Thymus (tissue), 14 donors: ENCODE results near the gene MMP27. TPM values are rescaled to one million over a fixed set of nuclear protein-coding genes. Genes with fewer than 3 reads are reported as not detected.
A peak's percentile ranks its signal among the peaks of the same experiment; 100 is the strongest.
"Not testable (repeated sequence)": the region's sequence is repeated elsewhere in the genome, so short reads cannot be mapped to it uniquely, and the experiment has no call there.

Source experiments
- DNase-seq, 9 donors: peaks; one replicate each; pipeline ENCODE4 v3.0.0-alpha.2; 2013; ENCODE audit warnings: low spot score in 9 of 9, low read depth in 6 of 9, missing footprints in 1 of 9
- H3K27ac ChIP-seq, 2 donors: one replicate each; pipeline ENCODE4 v1.5.1; 2013; ENCODE audit warnings: control low read depth in 1 of 2, low read depth in 1 of 2, low read length in 1 of 2, mild to moderate bottlenecking in 1 of 2, moderate library complexity in 1 of 2
- H3K27me3 ChIP-seq, 2 donors: one replicate each; pipeline ENCODE4 v1.5.1; 2013; ENCODE audit warnings: low read length in 1 of 2; ENCODE audit not compliant: control insufficient read depth in 2 of 2, insufficient read depth in 1 of 2
- H3K36me3 ChIP-seq, 2 donors: one replicate each; pipeline ENCODE4 v1.5.1; 2013; ENCODE audit warnings: low read length in 1 of 2, mild to moderate bottlenecking in 1 of 2, moderate library complexity in 1 of 2; ENCODE audit not compliant: control insufficient read depth in 2 of 2, insufficient read depth in 2 of 2
- H3K4me1 ChIP-seq, 2 donors: one replicate each; pipeline ENCODE4 v1.5.1; 2013; ENCODE audit warnings: low read length in 2 of 2; ENCODE audit not compliant: control insufficient read depth in 2 of 2, insufficient read depth in 2 of 2
- H3K4me3 ChIP-seq, 2 donors: one replicate each; pipeline ENCODE4 v1.5.1; 2013; ENCODE audit warnings: low read length in 2 of 2, control low read depth in 1 of 2, mild to moderate bottlenecking in 1 of 2
- H3K9me3 ChIP-seq, 2 donors: one replicate each; pipeline ENCODE4 v1.5.1; 2013; ENCODE audit warnings: low read length in 1 of 2, mild to moderate bottlenecking in 1 of 2; ENCODE audit not compliant: control insufficient read depth in 2 of 2, insufficient read depth in 1 of 2
- WGBS: extraction: QIAGEN DNeasy Blood & Tissue Kit; methylation state at CpG from one replicate; pipeline ENCODE4 v1.1.7; 2013; 5-methylcytosine and 5-hydroxymethylcytosine counted together
- long read RNA-seq, 10 donors: transcript quantifications; one replicate each; lab custom pipeline, GENCODE V29; 2026
- polyA plus RNA-seq: library from polyadenylated mRNA; stranded (reverse); fragments of 200-250 nt; gene quantifications from one replicate; pipeline ENCODE4 v1.2.3, GENCODE V29; 2013
- total RNA-seq: library from RNA; stranded (reverse); fragments of 120-200 nt; gene quantifications from one replicate; pipeline ENCODE4 v1.2.4, GENCODE V29; 2013
- donor health status: healthy.

Gene MMP27, protein sequence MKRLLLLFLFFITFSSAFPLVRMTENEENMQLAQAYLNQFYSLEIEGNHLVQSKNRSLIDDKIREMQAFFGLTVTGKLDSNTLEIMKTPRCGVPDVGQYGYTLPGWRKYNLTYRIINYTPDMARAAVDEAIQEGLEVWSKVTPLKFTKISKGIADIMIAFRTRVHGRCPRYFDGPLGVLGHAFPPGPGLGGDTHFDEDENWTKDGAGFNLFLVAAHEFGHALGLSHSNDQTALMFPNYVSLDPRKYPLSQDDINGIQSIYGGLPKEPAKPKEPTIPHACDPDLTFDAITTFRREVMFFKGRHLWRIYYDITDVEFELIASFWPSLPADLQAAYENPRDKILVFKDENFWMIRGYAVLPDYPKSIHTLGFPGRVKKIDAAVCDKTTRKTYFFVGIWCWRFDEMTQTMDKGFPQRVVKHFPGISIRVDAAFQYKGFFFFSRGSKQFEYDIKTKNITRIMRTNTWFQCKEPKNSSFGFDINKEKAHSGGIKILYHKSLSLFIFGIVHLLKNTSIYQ
- total RNA-seq (not detected), polyA plus RNA-seq (0.09 TPM)
- long read RNA-seq, donor 1, result 0 reads
- long read RNA-seq, donor 2, result 0 reads
- long read RNA-seq, donor 3, result 0 reads
- long read RNA-seq, donor 4, result 0 reads
- long read RNA-seq, donor 5, result 0 reads
- long read RNA-seq, donor 6, result 0 reads
- long read RNA-seq, donor 7, result 0 reads
- long read RNA-seq, donor 8, result 0 reads
- long read RNA-seq, donor 9, result 0 reads
- long read RNA-seq, donor 10, result 0 reads

DNA sequence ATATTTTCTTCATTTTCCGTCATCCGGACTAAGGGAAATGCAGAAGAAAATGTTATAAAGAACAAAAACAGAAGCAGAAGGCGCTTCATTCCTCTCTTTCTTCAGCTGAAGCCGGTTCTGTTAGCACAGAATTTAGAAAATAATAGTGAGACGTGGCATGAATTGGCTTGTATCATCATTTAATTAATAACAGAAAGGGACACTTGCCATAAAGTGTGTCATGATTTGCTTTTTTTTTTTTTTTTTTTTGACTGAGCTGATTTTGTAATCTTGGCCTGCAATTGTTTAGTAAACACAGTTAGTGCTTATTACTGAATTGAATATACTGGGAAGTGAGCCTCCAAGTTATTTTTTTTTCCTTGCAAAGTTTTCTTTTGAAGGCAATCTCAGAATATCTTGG is at the start of gene MMP27:
Gene MMP27, minus strand, starts transcription at position 144 of the 400 bp plus-strand sequence. Its CDS starts 55 bp downstream, at position 89.
- Histone ChIP-seq H3K27ac (no peak within 1 kb of the TSS), H3K4me1 (no peaks in the 10 kb centered on the region), H3K9me3 (no peaks in the 10 kb centered on the region), H3K27me3 (no peaks in the 10 kb centered on the region), H3K36me3 (no peaks in the 10 kb centered on the region), H3K4me3 (no peak within 1 kb of the TSS)
- no peak for DNase-seq
- 85% methylated on average over 5 of the region's 5 CpGs for WGBS

DNA sequence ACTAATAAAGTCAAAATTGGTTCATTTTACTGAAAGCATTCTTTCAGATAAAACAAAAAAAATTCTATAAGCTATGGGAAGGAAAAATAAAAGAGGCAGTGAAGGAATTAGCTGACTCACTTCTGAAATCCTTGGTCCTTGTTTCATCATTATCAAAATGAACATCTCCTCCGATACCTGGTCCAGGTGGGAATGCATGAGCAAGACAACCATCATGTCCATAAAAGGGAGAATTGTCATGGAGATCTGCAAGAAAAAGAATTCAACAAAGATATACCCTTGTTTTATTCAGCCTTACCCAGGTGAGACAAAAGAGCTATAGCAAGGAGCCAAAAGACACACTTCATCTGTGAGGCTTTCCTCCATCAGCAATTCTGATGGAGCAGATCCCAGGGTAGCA is 47.7 kb upstream of the MMP27 start:
- DNase-seq, result no peak
- Histone ChIP-seq H3K27ac (no peak overlapping the region), H3K4me3 (no peak overlapping the region), H3K9me3 (no peaks in the 10 kb centered on the region), H3K4me1 (no peaks in the 10 kb centered on the region), H3K36me3 (no peaks in the 10 kb centered on the region), H3K27me3 (no peaks in the 10 kb centered on the region)
- WGBS, result 97% methylated on average over 1 of the region's 1 CpG

DNA sequence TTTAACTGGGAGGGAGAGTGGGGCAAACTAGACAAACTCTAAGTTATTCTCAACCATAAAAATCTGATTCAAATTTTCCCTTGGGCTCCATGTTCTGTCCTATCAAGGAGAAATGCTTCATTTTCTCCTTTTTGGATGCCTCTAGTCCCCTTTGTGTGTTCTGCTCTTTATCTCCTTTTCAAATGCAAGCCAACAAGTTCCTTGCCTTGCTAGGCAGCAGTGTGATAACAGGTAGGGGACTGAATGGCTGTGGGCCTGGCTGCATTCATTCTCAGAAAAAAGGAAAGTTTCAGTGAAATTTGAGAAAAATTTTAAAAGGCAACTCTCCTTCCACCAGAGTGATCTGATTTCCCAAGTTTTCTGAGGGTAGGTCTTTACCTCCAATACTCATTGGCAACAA is 46.1 kb upstream of the MMP27 start:
- H3K4me1 ChIP-seq, result no peaks in the 10 kb centered on the region
- no peak overlapping the region for H3K4me3 ChIP-seq
- no peak overlapping the region for H3K27ac ChIP-seq
- H3K9me3 ChIP-seq, result no peaks in the 10 kb centered on the region
- H3K36me3 ChIP-seq, result no peaks in the 10 kb centered on the region
- no peaks in the 10 kb centered on the region for H3K27me3 ChIP-seq
- no peak for DNase-seq

DNA sequence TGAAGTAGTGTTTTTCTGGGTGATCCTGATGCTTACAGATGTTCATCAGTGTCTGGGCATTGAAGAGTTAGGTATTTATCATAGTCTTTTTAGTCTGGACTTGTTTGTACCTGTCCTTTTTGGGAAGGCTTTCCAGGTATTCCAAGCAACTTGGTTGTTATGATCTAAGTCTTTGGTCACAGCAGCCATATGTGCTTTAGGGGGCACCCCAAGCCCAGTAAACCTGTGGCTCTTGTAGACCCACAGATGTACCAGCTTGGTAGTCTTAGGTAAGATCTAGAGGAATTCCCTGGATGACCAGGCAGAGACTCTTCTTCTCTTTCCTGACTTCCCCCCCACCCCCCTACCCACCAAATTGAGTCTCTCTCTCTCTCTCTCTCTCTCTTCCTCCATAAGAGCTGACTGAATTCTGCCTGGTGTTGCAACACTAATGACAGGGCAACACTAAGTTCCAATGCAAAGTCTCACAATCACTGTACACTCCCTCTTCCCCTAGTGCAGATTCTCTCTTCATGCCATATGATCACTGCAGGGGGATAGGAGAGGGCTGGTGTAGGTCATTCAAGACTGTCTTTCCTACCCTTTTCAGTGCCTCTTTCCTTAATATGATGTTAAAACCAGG is 43.6 kb upstream of the MMP27 start:
- no peaks in the 10 kb centered on the region for H3K4me1 ChIP-seq
- H3K4me3 ChIP-seq, result no peak overlapping the region
- no peaks in the 10 kb centered on the region for H3K36me3 ChIP-seq
- H3K27me3 ChIP-seq, result no peaks in the 10 kb centered on the region
- H3K9me3 ChIP-seq, result no peaks in the 10 kb centered on the region
- DNase-seq, result no peak
- H3K27ac ChIP-seq, result no peak overlapping the region

DNA sequence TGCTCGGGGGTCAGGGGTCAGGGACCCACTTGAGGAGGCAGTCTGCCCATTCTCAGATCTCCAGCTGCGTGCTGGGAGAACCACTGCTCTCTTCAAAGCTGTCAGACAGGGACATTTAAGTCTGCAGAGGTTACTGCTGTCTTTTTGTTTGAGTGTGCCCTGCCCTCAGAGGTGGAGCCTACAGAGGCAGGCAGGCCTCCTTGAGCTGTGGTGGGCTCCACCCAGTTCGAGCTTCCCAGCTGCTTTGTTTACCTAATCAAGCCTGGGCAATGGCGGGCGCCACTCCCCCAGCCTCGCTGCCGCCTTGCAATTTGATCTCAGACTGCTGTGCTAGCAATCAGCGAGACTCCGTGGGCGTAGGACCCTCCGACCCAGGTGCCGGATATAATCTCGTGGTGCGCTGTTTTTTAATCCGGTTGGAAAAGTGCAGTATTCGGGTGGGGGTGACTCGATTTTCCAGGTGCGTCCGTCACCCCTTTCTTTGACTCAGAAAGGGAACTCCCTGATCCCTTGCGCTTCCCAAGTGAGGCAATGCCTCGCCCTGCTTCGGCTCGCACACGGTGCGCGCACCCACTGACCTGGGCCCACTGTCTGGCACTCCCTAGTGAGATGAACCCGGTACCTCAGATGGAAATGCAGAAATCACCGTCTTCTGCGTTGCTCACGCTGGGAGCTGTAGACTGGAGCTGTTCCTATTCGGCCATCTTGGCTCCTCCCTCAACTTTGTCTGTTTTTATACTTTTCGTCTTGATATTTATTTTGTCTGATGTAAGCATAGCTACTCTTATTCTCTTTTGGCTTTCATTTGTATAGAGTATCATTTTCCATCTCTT is 41.4 kb upstream of the MMP27 start:
- not testable (repeated sequence) for DNase-seq, H3K9me3 ChIP-seq, H3K36me3 ChIP-seq, H3K27ac ChIP-seq, H3K4me1 ChIP-seq, H3K27me3 ChIP-seq, H3K4me3 ChIP-seq
- WGBS, result 87% methylated on average over 32 of the region's 32 CpGs

DNA sequence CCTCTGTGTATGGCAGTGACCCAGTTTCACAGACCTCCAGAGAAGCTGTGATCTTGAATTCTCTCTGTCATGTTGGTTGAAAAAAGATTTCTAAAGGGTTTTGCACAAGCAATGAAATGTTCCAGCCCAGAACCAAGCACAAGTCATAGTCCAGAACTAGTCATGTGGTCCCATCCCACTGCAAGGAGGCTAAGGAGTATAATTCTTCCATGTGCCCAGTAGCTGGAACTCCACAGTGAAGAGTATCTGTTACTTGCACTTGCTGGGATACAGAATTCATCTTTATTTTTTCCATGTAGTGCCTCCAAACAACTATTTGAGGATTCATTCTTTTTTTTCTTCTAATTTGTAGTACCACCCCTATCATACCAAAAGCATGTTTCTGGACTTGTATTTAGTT is 29.1 kb upstream of the MMP27 start:
- Histone ChIP-seq H3K36me3 (no peaks in the 10 kb centered on the region), H3K9me3 (peaks cover 0 to 6% of the 10 kb centered on the region in 2 donors), H3K4me1 (no peaks in the 10 kb centered on the region), H3K27ac (no peak overlapping the region), H3K4me3 (no peak overlapping the region), H3K27me3 (no peaks in the 10 kb centered on the region)
- no peak for DNase-seq

DNA sequence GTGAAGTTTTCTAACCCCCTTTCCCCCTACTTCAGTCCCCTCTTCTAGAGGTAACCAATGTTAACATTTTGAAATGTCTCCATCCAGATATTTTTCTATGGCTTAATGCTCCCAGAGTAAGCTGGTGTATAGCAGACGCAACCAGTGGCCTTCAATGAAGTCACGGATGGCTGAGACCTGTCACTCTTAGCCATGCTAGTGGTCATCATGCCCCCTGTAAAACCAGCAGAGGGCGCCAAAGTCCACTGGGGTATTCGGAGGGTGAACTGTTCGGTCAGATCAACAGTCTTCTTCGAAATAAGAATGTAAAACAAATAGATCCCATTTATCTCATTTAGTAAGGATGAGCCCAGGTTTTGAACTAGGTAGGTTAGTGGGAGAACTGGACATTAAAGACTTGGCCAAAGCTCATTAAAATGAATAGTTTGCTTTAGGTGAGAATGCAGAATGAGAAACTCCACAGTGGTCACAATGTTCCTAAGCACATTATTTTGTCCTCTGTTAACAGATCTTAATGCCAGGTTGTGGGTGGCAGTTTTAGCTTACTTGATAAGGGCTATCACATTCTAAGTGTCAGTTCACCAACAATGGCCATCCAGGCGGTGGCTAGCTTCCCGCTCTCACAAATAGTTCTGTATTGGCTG is 27.8 kb upstream of the MMP27 start:
- Histone ChIP-seq H3K27ac (no peak overlapping the region), H3K27me3 (no peaks in the 10 kb centered on the region), H3K4me1 (no peaks in the 10 kb centered on the region), H3K4me3 (no peak overlapping the region), H3K9me3 (peaks cover 0 to 6% of the 10 kb centered on the region in 2 donors), H3K36me3 (no peaks in the 10 kb centered on the region)
- peak in 4 of 9 donors; percentile 10 to 26 (median 15) for DNase-seq
- 61% methylated on average over 8 of the region's 8 CpGs for WGBS

DNA sequence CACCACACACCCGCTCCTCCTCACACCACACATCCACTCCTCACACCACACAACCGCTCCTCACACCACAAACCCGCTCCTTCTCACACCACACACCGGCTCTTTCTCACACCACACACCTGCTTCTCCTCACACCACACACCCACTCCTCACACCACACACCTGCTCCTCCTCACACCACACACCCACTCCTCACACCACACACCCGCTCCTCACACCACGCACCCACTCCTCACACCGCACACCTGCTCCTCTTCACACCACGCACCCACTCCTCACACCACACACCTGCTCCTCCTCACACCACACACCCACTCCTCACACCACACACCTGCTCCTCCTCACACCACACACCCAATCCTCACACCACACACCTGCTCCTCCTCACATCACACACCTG is 25.4 kb upstream of the MMP27 start:
- not testable (repeated sequence) for H3K4me3 ChIP-seq, H3K27ac ChIP-seq, H3K4me1 ChIP-seq, H3K36me3 ChIP-seq, H3K9me3 ChIP-seq, DNase-seq, H3K27me3 ChIP-seq
- WGBS, result 67% methylated on average over 8 of the region's 8 CpGs
